HepG2 (cell line): ENCODE results near the gene ADAMTS16. TPM values are rescaled to one million over a fixed set of nuclear protein-coding genes. Genes with fewer than 3 reads are reported as not detected.
A peak's percentile ranks its signal among the peaks of the same experiment; 100 is the strongest.

Experiments used
- ATAC-seq: fragments of 200-7000 bp; cut with Tn5 transposase; 3 replicates; pipeline ENCODE4 v1.9.1; 2020; ENCODE audit warnings: mild to moderate bottlenecking, moderate library complexity
- BruUV-seq: library from RNA; stranded (reverse); fragments of 400-500 nt; replicated peaks from 2 replicates; lab custom pipeline; 2021; lab: Mats Ljungman, UMichigan
- CTCF ChIA-PET: fragments of 300-600 bp; formaldehyde crosslinking; extraction: SDS; loops from one replicate; lab custom pipeline; 2021; ENCODE audit warnings: low total read pairs, inconsistent platforms, low intra/inter-chr PET ratio; lab: Yijun Ruan, JAX
- POLR2A ChIA-PET: fragments of 350-600 bp; sonication (Branson Sonifier 250); formaldehyde crosslinking; loops from one replicate; lab custom pipeline; 2020; ENCODE audit warnings: antibody characterized with exemption, inconsistent platforms; lab: Yijun Ruan, JAX
- DNase-seq: peaks from one replicate; pipeline ENCODE4 v3.0.0-alpha.2; 2015; ENCODE audit warnings: low spot score
- FAIRE-seq: peaks from 3 replicates; lab custom pipeline; 2011; peaks lifted over from hg19 to GRCh38; lab: Jason Lieb, UNC
- H2AFZ ChIP-seq: one replicate; pipeline ENCODE4 v1.6.1; 2011; ENCODE audit warnings: low read length, inconsistent platforms
- H3K27ac ChIP-seq: fragments of 300-600 bp; 3 replicates; pipeline ENCODE4 v1.8.0; 2011; ENCODE audit warnings: mixed run types, mild to moderate bottlenecking, mixed read lengths, low read length, inconsistent platforms; ENCODE audit not compliant: insufficient read depth; ENCODE audit errors: extremely low read length
- H3K27me3 ChIP-seq, 2 experiments: fragments of 200-600 bp in 1 of 2; 2 replicates in 1 of 2; 3 replicates in 1 of 2; pipeline versions ENCODE4 v1.6.0 to v1.8.0; 2011; ENCODE audit warnings: low read length in 2 of 2, mild to moderate bottlenecking in 2 of 2, moderate library complexity in 2 of 2, inconsistent platforms in 1 of 2; ENCODE audit not compliant: insufficient read depth in 2 of 2, control insufficient read depth in 1 of 2
- H3K36me3 ChIP-seq, 2 experiments: fragments of 200-600 bp in 1 of 2; replicated peaks in 1 of 2; 2 replicates in 1 of 2; 3 replicates in 1 of 2; pipeline versions ENCODE4 v1.5.1 to v1.8.0; 2011; ENCODE audit warnings: low read length in 2 of 2, inconsistent platforms in 1 of 2; ENCODE audit not compliant: insufficient read depth in 2 of 2, control insufficient read depth in 1 of 2
- H3K4me1 ChIP-seq: 2 replicates; pipeline ENCODE4 v1.5.1; 2012; ENCODE audit warnings: low read length, inconsistent platforms; ENCODE audit not compliant: insufficient read depth
- H3K4me2 ChIP-seq: 2 replicates; pipeline ENCODE4 v1.6.0; 2011; ENCODE audit warnings: low read depth, low read length, inconsistent platforms
- H3K4me3 ChIP-seq, 3 experiments: fragments of 200-600 bp in 1 of 3; sonication (generic), shearing (Covaris generic) in 1 of 3; replicated peaks in 1 of 3; 2 replicates each; pipeline ENCODE4 v1.5.1; 2011 to 2016; ENCODE audit warnings: low read length in 3 of 3, inconsistent platforms in 2 of 3, low read depth in 2 of 3, mild to moderate bottlenecking in 2 of 3, control low read depth in 1 of 3, mixed read lengths in 1 of 3; ENCODE audit not compliant: insufficient read depth in 1 of 3
- H3K79me2 ChIP-seq: one replicate; pipeline ENCODE4 v1.6.1; 2011; ENCODE audit warnings: low read length, inconsistent platforms; ENCODE audit not compliant: insufficient read depth
- H3K9ac ChIP-seq: 2 replicates; pipeline ENCODE4 v1.6.0; 2011; ENCODE audit warnings: mild to moderate bottlenecking, low read depth, low read length, inconsistent platforms; ENCODE audit not compliant: insufficient read depth
- H3K9me3 ChIP-seq: 2 replicates; pipeline ENCODE4 v1.5.1; 2012; ENCODE audit warnings: mild to moderate bottlenecking, low read length
- H4K20me1 ChIP-seq: 2 replicates; pipeline ENCODE4 v1.6.0; 2011; ENCODE audit warnings: inconsistent platforms, mild to moderate bottlenecking, low read length, moderate library complexity; ENCODE audit not compliant: insufficient read depth
- CTCF ChIP-seq: sonication (generic); formaldehyde crosslinking; IDR thresholded peaks from 2 replicates; pipeline ENCODE4 v1.5.0; 2020; ENCODE audit warnings: mild to moderate bottlenecking, missing genetic modification reagents, moderate library complexity
- NCOR1 ChIP-seq: fragments of 200-600 bp; sonication (generic); IDR thresholded peaks from 2 replicates; pipeline ENCODE4 v1.7.0; 2017; ENCODE audit warnings: antibody characterized with exemption, low read length, borderline replicate concordance
- SMAD3 ChIP-seq: sonication (generic); formaldehyde crosslinking; IDR thresholded peaks from 2 replicates; pipeline ENCODE4 v1.4.0; 2020; ENCODE audit warnings: missing genetic modification reagents
- ZBTB40 ChIP-seq, 2 experiments: fragments of 450-650 bp in 1 of 2; sonication (generic) in 1 of 2; formaldehyde crosslinking in 1 of 2; IDR thresholded peaks; 2 replicates each; pipeline versions ENCODE4 v1.6.1 to v1.8.0; 2016 to 2022; ENCODE audit warnings: antibody characterized with exemption in 1 of 2, mild to moderate bottlenecking in 1 of 2, missing genetic modification reagents in 1 of 2
- ZNF609 ChIP-seq: sonication (generic); formaldehyde crosslinking; IDR thresholded peaks from 2 replicates; pipeline ENCODE4 v1.4.0; 2020; ENCODE audit warnings: mild to moderate bottlenecking, missing genetic modification reagents, borderline replicate concordance
- ZNF790 ChIP-seq: sonication (generic); formaldehyde crosslinking; IDR thresholded peaks from 2 replicates; pipeline ENCODE4 v1.8.0; 2022; ENCODE audit warnings: missing genetic modification reagents, mild to moderate bottlenecking, borderline replicate concordance
- WGBS: methylation state at CpG from one replicate; pipeline ENCODE4 v1.1.6; 2017; ENCODE audit warnings: low lambda C conversion rate; 5-methylcytosine and 5-hydroxymethylcytosine counted together
- in situ Hi-C: cut with HindIII; loops from 2 replicates; pipeline ENCODE4 v1.10.0; 2017; ENCODE audit warnings: low pct_unique_long_range_greater_than_20kb; ENCODE audit not compliant: extremely low pct_ligation_motif_present
- intact Hi-C: fragments of 100-400 bp; cut with micrococcal nuclease; formaldehyde crosslinking; loops from one replicate; pipeline ENCODE4 v1.10.0; 2022; ENCODE audit not compliant: unreplicated experiment
- polyA plus RNA-seq, 8 experiments: library from polyadenylated mRNA; depleted of rRNA in 3 of 8; stranded (reverse) in 7 of 8; unstranded in 1 of 8; fragments of >200 nt; fragmentation: Illumina TruSeq in 4 of 8; extraction: Trizol in 4 of 8; gene quantifications; 2 replicates each; pipeline versions ENCODE4 v1.2.1 to v1.2.3, GENCODE V29; 2011 to 2016; ENCODE audit warnings: low read depth in 4 of 8, missing spikeins in 1 of 8, mixed read lengths in 1 of 8; ENCODE audit not compliant: insufficient read depth in 1 of 8
- total RNA-seq, 5 experiments: library from RNA; depleted of rRNA; stranded (reverse); fragments of >200 nt; fragmentation: Illumina TruSeq; extraction: Trizol; gene quantifications; 2 replicates each; pipeline ENCODE4 v1.2.3, GENCODE V29; 2016; ENCODE audit warnings: low read depth in 1 of 5

The ADAMTS16 gene
- total and polyA plus RNA-seq, 2 of the 13 experiments (the other 11 are each of a cell fraction or from before 2014, with no cell fraction given): 0.02 to 0.03 TPM

- no peak for TF ChIP-seq ZNF609 (CRISPR knock-in tag)
- no peak for TF ChIP-seq NCOR1
- TF ChIP-seq ZNF790 (CRISPR knock-in tag): no peak
Measured at GRCh38 chr5:5347442-5347841, 207.3 kb downstream of the ADAMTS16 start (continued).

- ATAC-seq: no peak
- in situ Hi-C loops (no loop called here), intact Hi-C loops (no loop called here)
- H4K20me1 ChIP-seq: no peaks in the 10 kb centered on the region
- TF ChIP-seq SMAD3 (no peak), CTCF (CRISPR knock-in tag) (0 out of 2 replicates have a peak, but pooled peaks have one; percentile 10), ZBTB40 (IDR thresholded peaks at IDR 0.05) (no peak), ZBTB40 (CRISPR knock-in tag; IDR thresholded peaks at IDR 0.05) (no peak)
- H3K9ac ChIP-seq: no peak overlapping the region
- no peaks in the 10 kb centered on the region for H3K9me3 ChIP-seq
- FAIRE-seq: no peak
- BruUV-seq: no TSS peak
- DNase-seq: no peak
- WGBS: 76% methylated on average over 10 of the region's 10 CpGs
- no peak overlapping the region for H3K4me2 ChIP-seq
- H2AFZ ChIP-seq: no peak overlapping the region
- peaks cover 41% of the 10 kb centered on the region for H3K4me1 ChIP-seq
- H3K36me3 ChIP-seq: no peaks in the 10 kb centered on the region
- no peaks in the 10 kb centered on the region for H3K79me2 ChIP-seq
- H3K27me3 ChIP-seq: no peaks in the 10 kb centered on the region
- ChIA-PET POLR2A (interaction anchor here (1.3 kb wide), 1 partner anchor 9 kb away, joined by 4 read pairs; no protein-coding TSS in a partner anchor), CTCF (no interaction called here)
- H3K27ac ChIP-seq: no peak overlapping the region
- H3K4me3 ChIP-seq: no peak overlapping the region
Measured at GRCh38 chr5:5348135-5348534, 208.0 kb downstream of the ADAMTS16 start.
